ENCODE measurements around the gene DHX16.

DNA sequence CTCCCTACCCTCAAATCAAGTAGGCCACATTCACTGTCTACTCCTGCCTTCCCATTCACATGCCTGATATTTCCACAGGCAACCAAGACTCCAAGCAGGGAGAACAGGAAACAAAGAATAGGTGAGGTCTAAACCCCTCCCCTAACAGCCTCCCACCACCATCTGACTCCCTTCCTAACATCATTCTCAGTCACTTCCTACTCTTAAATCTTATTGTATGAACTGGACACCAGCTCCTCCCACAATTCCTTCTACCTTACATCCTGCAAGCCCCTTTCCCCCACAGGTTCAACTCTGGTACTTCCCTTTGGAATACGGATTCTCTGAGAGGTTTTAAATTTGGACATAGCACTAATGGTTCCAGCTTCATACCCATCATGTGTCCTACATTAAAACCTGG, 26.8 kb downstream of the DHX16 start:
- TF ChIP-seq, protein P1, sequence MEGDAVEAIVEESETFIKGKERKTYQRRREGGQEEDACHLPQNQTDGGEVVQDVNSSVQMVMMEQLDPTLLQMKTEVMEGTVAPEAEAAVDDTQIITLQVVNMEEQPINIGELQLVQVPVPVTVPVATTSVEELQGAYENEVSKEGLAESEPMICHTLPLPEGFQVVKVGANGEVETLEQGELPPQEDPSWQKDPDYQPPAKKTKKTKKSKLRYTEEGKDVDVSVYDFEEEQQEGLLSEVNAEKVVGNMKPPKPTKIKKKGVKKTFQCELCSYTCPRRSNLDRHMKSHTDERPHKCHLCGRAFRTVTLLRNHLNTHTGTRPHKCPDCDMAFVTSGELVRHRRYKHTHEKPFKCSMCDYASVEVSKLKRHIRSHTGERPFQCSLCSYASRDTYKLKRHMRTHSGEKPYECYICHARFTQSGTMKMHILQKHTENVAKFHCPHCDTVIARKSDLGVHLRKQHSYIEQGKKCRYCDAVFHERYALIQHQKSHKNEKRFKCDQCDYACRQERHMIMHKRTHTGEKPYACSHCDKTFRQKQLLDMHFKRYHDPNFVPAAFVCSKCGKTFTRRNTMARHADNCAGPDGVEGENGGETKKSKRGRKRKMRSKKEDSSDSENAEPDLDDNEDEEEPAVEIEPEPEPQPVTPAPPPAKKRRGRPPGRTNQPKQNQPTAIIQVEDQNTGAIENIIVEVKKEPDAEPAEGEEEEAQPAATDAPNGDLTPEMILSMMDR (IDR thresholded peaks at IDR 0.05; ENCODE audit: insufficient read depth, low read length, poor library complexity, severe bottlenecking) = no peak
- no peak for TF ChIP-seq EZH2phosphoT487 (conservative IDR thresholded peaks at IDR 0.05; ENCODE audit: low read length)
